ENCODE measurements around the gene AGK.
A peak's percentile ranks its signal among the peaks of the same experiment; 100 is the strongest.
"Not testable (repeated sequence)": the region's sequence is repeated elsewhere in the genome, so short reads cannot be mapped to it uniquely, and the experiment has no call there.

Gene AGK

GRCh38 chr7:141590071-141590470, 38.9 kb downstream of the AGK start:
- no peak for DNase-seq

GRCh38 chr7:141590666-141591065, 39.5 kb downstream of the AGK start:
- DNase-seq = peak; percentile 64

GRCh38 chr7:141593134-141593533, 41.9 kb downstream of the AGK start:
- no peak for DNase-seq

- DNase-seq = no peak
Observed at GRCh38 chr7:141597966-141598365, 46.8 kb downstream of the AGK start.

- no peak for DNase-seq
Observed at GRCh38 chr7:141598408-141598807, 47.2 kb downstream of the AGK start.

- DNase-seq = no peak
Observed at GRCh38 chr7:141600168-141601006, 49.2 kb downstream of the AGK start.

GRCh38 chr7:141609576-141609975, 58.4 kb downstream of the AGK start:
- no peak for DNase-seq

GRCh38 chr7:141610671-141611070, 59.5 kb downstream of the AGK start:
- DNase-seq = no peak

GRCh38 chr7:141612861-141613260, 61.7 kb downstream of the AGK start:
- DNase-seq = no peak

- DNase-seq = no peak
Observed at GRCh38 chr7:141617280-141617679, 66.1 kb downstream of the AGK start.

GRCh38 chr7:141619745-141620144, 68.5 kb downstream of the AGK start:
- DNase-seq = no peak

GRCh38 chr7:141624763-141625162, 73.6 kb downstream of the AGK start:
- DNase-seq = no peak

GRCh38 chr7:141630621-141631020, 79.4 kb downstream of the AGK start:
- DNase-seq = no peak

GRCh38 chr7:141631525-141631924, 80.3 kb downstream of the AGK start:
- no peak for DNase-seq

GRCh38 chr7:141634065-141634464, 82.9 kb downstream of the AGK start:
- DNase-seq = no peak

GRCh38 chr7:141636053-141636452, 84.8 kb downstream of the AGK start:
- DNase-seq = no peak

GRCh38 chr7:141640239-141640840, 89.1 kb downstream of the AGK start:
- DNase-seq = no peak

- DNase-seq = no peak
Observed at GRCh38 chr7:141641876-141642275, 90.7 kb downstream of the AGK start.

- no peak for DNase-seq
Observed at GRCh38 chr7:141645188-141645587, 94.0 kb downstream of the AGK start.

GRCh38 chr7:141646826-141647480, 95.7 kb downstream of the AGK start:
- no peak for DNase-seq

- DNase-seq = not testable (repeated sequence)
Observed at GRCh38 chr7:141647701-141648100, 96.5 kb downstream of the AGK start.

GRCh38 chr7:141648276-141649114, 97.3 kb downstream of the AGK start:
- no peak for DNase-seq
